GM12872 (cell line): ENCODE results near the gene FAM117B.

Experiments used
- CTCF ChIP-seq: IDR thresholded peaks from 3 replicates; pipeline ENCODE4 v1.5.1; 2011; ENCODE audit warnings: low read depth, mild to moderate bottlenecking, low read length, moderate library complexity; ENCODE audit not compliant: insufficient read depth

The FAM117B gene

DNA sequence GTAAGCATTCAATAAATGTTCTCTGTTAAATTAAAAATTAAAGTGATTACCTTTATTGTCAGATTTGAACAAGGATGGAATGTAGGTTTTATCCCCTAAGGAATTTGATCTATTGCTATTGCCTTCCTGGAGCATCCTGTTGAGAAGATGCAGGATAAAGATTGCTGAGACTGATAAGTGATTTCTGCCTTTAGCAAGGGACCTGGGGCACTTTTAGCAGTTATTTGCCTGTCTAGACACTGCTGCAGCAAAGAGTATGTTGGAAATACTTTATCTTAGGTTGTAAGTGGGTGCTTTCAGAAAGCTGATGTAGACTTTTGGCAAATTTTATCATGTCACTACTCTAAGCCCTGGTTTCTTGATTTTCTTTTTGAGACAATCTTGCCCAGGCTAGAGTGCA lies 69.5 kb downstream of the FAM117B start:
- TF ChIP-seq CTCF = no peak

DNA sequence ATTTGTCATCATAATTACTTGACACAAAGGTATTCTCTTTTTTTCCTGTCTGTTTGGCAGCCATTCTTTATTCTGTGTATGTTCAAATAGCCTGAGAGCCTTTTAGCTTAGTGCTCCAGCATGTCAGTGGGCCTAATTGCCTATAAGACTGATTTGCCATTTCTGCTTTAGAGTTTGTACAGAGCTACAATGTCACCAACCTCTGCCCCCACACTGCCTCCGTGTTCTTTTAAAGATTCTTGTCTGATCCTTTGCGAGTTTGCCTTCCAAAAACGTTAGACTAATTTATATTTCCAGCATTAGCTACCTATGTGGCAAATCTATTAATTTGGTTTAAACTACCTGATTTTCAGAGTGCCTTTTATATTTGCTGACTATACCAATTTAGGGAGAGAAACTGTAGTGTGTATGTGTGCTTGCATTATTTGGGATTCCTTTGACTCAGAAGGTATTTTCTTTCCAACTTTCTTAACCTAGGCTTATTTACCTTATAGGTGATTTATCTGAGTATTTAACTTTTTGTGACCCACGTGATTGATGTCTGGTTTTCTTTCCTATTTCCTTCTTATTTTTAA lies 70.8 kb downstream of the FAM117B start:
- no peak for TF ChIP-seq CTCF

GRCh38 chr2:202716114-202716718 lies 81.4 kb downstream of the FAM117B start:
- TF ChIP-seq CTCF = no peak

DNA sequence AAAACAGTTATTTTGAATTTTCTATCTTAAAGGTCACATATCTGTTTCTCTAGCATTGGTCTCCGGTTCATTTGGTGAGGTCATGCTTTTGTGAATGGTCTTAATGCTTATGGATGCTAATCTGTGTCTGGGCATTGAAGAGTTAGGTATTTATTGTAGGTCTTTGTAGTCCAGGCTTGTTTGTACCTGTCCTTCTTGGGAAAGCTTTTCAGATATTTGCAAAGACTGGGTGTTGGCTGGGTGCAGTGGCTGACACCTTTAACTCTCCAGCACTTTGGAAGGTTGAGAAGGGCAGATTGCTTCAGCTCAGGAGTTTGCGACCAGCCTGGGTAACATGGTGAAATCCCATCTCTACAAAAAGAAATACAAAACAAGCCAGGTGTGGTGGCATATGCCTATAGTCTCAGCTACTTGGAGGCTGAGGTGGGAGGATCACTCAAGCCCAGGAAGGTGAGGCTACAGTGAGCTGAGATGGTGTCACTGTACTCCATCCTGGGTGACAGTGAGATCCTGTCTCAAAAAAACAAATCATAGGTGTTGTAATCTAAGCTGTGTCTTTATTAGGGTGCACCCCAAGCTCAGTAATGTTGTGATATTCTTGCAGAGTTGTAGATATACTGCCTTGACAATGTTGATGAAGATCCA lies 82.3 kb downstream of the FAM117B start:
- no peak for TF ChIP-seq CTCF

GRCh38 chr2:202717598-202718310 lies 83.0 kb downstream of the FAM117B start:
- TF ChIP-seq CTCF = no peak

- TF ChIP-seq CTCF = no peak
Observed at GRCh38 chr2:202718614-202719013, 83.8 kb downstream of the FAM117B start.

- TF ChIP-seq CTCF = no peak
Observed at GRCh38 chr2:202720226-202720625, 85.5 kb downstream of the FAM117B start.
